Retina (tissue), 1 donor: ENCODE results near the gene CERS1.

Source experiments
- DNase-seq: peaks from one replicate; pipeline ENCODE4 v3.0.0-alpha.2; 2016

The CERS1 gene

GRCh38 chr19:18853755-18854427 is 42.1 kb downstream of the CERS1 start:
- no peak for DNase-seq

GRCh38 chr19:18852648-18853047 is 43.3 kb downstream of the CERS1 start:
- no peak for DNase-seq

GRCh38 chr19:18851673-18852325 is 44.2 kb downstream of the CERS1 start:
- no peak for DNase-seq

- DNase-seq, result no peak
Measured at GRCh38 chr19:18850471-18851375, 45.2 kb downstream of the CERS1 start.

GRCh38 chr19:18849838-18850400 is 46.0 kb downstream of the CERS1 start:
- no peak for DNase-seq

GRCh38 chr19:18848878-18849661 is 46.9 kb downstream of the CERS1 start:
- no peak for DNase-seq

GRCh38 chr19:18847549-18848463 is 48.2 kb downstream of the CERS1 start:
- no peak for DNase-seq

- peak; percentile 84 for DNase-seq
Measured at GRCh38 chr19:18846862-18847548, 49.0 kb downstream of the CERS1 start.

GRCh38 chr19:18845961-18846360 is 50.0 kb downstream of the CERS1 start:
- no peak for DNase-seq

- no peak for DNase-seq
Measured at GRCh38 chr19:18844806-18845329, 51.1 kb downstream of the CERS1 start.

GRCh38 chr19:18843960-18844359 is 52.0 kb downstream of the CERS1 start:
- no peak for DNase-seq

- no peak for DNase-seq
Measured at GRCh38 chr19:18842166-18842565, 53.8 kb downstream of the CERS1 start.

- no peak for DNase-seq
Measured at GRCh38 chr19:18841400-18841799, 54.6 kb downstream of the CERS1 start.

- no peak for DNase-seq
Measured at GRCh38 chr19:18840288-18841267, 55.4 kb downstream of the CERS1 start.

GRCh38 chr19:18839465-18840287 is 56.3 kb downstream of the CERS1 start:
- no peak for DNase-seq

GRCh38 chr19:18834644-18834984 is 61.3 kb downstream of the CERS1 start:
- DNase-seq, result no peak

- no peak for DNase-seq
Measured at GRCh38 chr19:18833849-18834643, 61.9 kb downstream of the CERS1 start.

GRCh38 chr19:18833141-18833476 is 62.8 kb downstream of the CERS1 start:
- DNase-seq, result no peak
